ENCODE measurements around the gene THG1L.

The THG1L gene

GRCh38 chr5:157743163-157744050 lies 12.2 kb downstream of the THG1L start, which contains the start of gene LSM11:
TSS of gene LSM11 (plus strand) at chr5:157743712. CDS start at chr5:157743751, 39 bp downstream.
- DNase-seq (ENCODE audit: low spot score), result peak; percentile 98
- peak; percentile 100 for TF ChIP-seq CTCF (IDR thresholded peaks at IDR 0.05; ENCODE audit: extremely low read depth, missing control alignments)

GRCh38 chr5:157744051-157745011 lies 13.1 kb downstream of the THG1L start:
- DNase-seq (ENCODE audit: low spot score), result no peak
- no peak for TF ChIP-seq CTCF (IDR thresholded peaks at IDR 0.05; ENCODE audit: extremely low read depth, missing control alignments)

- TF ChIP-seq CTCF (IDR thresholded peaks at IDR 0.05; ENCODE audit: extremely low read depth, missing control alignments), result no peak
- no peak for DNase-seq (ENCODE audit: low spot score)
Observed at GRCh38 chr5:157745041-157745456, 13.8 kb downstream of the THG1L start.

- no peak for DNase-seq (ENCODE audit: low spot score)
- no peak for TF ChIP-seq CTCF (IDR thresholded peaks at IDR 0.05; ENCODE audit: extremely low read depth, missing control alignments)
Observed at GRCh38 chr5:157747173-157747740, 16.0 kb downstream of the THG1L start.

GRCh38 chr5:157747766-157748700 lies 16.8 kb downstream of the THG1L start:
- no peak for DNase-seq (ENCODE audit: low spot score)

More at GRCh38 chr5:157747766-157748700, 16.8 kb downstream of the THG1L start:
- TF ChIP-seq CTCF (IDR thresholded peaks at IDR 0.05; ENCODE audit: extremely low read depth, missing control alignments), result no peak
